Activated CD8-positive, alpha-beta memory T cell treated with anti-CD3 and anti-CD28 coated beads, Interleukin-2, amount 50 U/mL, for 48 hours (primary cell): ENCODE results near the gene MRGPRX4.

ENCODE experiments used
- DNase-seq: peaks from one replicate; pipeline ENCODE4 v3.0.0-alpha.2; 2020

Gene MRGPRX4

GRCh38 chr11:18221274-18221876 is 48.7 kb downstream of the MRGPRX4 start:
- DNase-seq: no peak

GRCh38 chr11:18222814-18223421 is 50.3 kb downstream of the MRGPRX4 start:
- no peak for DNase-seq
